ENCODE results near the gene MAT2A.
A peak's percentile ranks its signal among the peaks of the same experiment; 100 is the strongest.
"Not testable (repeated sequence)": the region's sequence is repeated elsewhere in the genome, so short reads cannot be mapped to it uniquely, and the experiment has no call there.

MAT2A gene

GRCh38 chr2:85536479-85536878, 2.5 kb upstream of the MAT2A start:
- Histone ChIP-seq H3K9ac (ENCODE audit: low read depth, low read length) (peak overlapping the region; percentile 93; the same call in 1 of the 2 replicates), H3K36me3 (ENCODE audit: insufficient read depth, low read length) (peaks cover 11% of the 10 kb centered on the region), H3K4me1 (ENCODE audit: insufficient read depth, low read length) (peaks cover 15% of the 10 kb centered on the region), H3K9me3 (ENCODE audit: control insufficient read depth, insufficient read depth, low read length) (no peaks in the 10 kb centered on the region)

DNA sequence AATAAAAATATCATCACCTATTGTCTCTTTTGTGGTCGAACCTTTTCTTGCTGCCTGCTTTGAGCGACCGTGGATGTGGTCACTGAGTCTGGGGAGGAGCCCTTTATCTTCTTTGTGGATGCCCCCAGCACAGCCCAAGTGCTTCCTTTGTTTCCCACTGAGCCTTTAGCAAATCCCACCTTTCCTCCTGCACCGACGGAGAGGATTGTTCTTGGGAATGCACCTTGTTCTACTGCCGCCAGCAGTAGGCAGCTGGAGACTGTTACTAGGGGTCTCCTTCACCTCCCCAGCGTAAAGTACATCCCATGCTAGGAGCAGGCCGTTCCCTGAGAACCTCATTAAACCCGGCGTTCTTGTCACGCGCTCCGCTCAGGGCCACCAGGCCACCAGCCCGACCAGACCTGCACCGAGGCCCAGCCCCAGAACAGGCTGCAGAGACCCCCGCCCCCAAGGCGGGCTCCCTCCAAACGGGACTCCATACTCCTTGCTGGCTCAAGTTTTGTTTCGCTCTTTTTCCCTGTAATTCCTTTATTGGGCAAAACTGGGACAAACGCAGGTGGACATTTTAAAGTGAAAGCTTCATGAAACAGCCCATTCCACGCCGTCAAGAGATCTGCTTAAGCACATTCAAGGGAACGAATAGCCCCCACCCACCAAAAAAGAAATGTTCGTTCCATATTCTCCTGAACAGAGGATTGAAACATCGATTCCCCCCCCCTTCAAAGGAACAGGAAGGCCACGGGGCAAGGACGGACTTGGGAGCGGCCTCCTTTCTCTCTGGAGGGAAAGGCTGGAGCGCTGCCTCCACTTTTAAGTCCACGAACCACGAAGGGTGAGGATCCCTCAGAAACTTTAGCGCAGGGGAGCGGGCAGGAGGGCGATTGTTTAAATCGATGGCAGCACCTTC, 1.1 kb upstream of the MAT2A start:
- Histone ChIP-seq H3K36me3 (ENCODE audit: insufficient read depth, low read length) (peaks cover 25% of the 10 kb centered on the region), H3K9me3 (ENCODE audit: control insufficient read depth, insufficient read depth, low read length) (no peaks in the 10 kb centered on the region), H3K9ac (ENCODE audit: low read depth, low read length) (peak overlapping the region; percentile 93), H3K4me1 (ENCODE audit: insufficient read depth, low read length) (peaks cover 18% of the 10 kb centered on the region)

DNA sequence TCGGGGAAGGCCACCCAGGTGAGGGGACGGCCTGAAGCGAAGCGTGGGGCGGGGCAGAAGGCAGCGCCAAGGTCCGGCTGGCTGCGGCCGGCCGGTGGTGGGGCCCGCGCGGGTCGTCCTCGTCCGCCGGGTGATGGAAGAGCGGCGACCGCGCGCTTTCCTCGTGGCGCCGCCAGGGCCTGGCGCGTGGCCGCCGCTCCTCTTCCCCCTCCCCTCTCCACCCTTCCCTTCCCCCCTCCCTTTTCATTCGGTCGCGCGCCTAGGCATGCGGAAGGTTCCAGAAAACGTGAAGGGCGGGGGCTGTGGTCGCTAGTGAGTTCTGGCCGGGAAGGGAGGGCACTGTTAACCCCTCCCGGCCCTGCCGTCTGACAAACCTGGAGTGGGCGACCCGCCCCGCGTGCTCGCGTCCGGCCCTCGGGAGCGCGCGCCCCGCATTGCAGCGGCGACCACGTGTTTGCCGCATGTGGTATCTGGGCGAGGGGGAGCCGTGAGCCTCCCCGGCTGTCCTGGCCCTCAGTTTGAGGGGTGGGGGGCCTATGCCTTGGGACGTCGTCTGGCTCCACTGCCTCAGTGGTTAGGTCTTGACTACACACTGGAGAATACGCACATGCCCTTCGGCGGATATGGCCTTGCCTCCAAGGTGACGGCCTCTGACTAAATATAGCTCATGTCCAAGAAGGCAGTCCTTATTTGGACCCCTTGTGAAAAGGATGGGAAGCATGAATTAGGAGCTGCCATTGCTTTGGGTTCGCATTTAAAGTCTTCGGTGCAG, 579 bp downstream of the MAT2A start:
- no peaks in the 10 kb centered on the region for H3K9me3 ChIP-seq (ENCODE audit: control insufficient read depth, insufficient read depth, low read length)
- peaks cover 18% of the 10 kb centered on the region for H3K4me1 ChIP-seq (ENCODE audit: insufficient read depth, low read length)
- peaks cover 35% of the 10 kb centered on the region for H3K36me3 ChIP-seq (ENCODE audit: insufficient read depth, low read length)
- H3K9ac ChIP-seq (ENCODE audit: low read depth, low read length), result peak overlapping the region; percentile 93

DNA sequence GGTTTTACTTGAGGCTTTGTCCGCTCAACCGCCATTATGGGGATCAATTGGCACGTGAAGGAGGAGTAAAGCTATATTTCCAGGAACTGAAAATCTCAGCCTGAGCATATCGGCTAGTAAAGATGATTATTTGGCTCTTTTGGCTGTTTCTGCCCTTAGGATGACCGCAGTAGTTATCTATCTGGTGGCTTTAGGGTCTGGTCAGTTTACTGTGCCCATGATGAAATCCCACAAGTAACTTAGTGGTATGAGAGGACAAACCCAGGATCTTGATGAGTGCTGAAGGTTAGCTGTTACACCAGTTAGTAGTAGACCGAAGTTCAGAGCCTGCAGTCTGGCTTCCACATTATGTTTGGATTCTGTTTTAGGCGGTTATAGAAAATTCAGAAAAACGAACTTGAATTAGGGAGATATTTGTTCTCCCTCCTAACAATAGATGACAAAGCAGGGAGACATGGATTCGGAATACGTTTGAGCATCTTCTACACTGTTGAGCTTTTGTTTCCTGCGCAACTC, 1.2 kb downstream of the MAT2A start:
- H3K4me1 ChIP-seq (ENCODE audit: insufficient read depth, low read length), result peaks cover 18% of the 10 kb centered on the region
- H3K9me3 ChIP-seq (ENCODE audit: control insufficient read depth, insufficient read depth, low read length), result no peaks in the 10 kb centered on the region
- H3K9ac ChIP-seq (ENCODE audit: low read depth, low read length), result peak overlapping the region; percentile 93
- H3K36me3 ChIP-seq (ENCODE audit: insufficient read depth, low read length), result peaks cover 39% of the 10 kb centered on the region

- Histone ChIP-seq H3K4me1 (ENCODE audit: insufficient read depth, low read length) (peaks cover 18% of the 10 kb centered on the region), H3K9ac (ENCODE audit: low read depth, low read length) (peak overlapping the region; percentile 93), H3K36me3 (ENCODE audit: insufficient read depth, low read length) (peaks cover 43% of the 10 kb centered on the region), H3K9me3 (ENCODE audit: control insufficient read depth, insufficient read depth, low read length) (no peaks in the 10 kb centered on the region)
Observed at GRCh38 chr2:85541262-85541661, 2.3 kb downstream of the MAT2A start.

GRCh38 chr2:85541753-85542457, 2.9 kb downstream of the MAT2A start:
- H3K9ac ChIP-seq (ENCODE audit: low read depth, low read length), result no peak overlapping the region
- peaks cover 43% of the 10 kb centered on the region for H3K36me3 ChIP-seq (ENCODE audit: insufficient read depth, low read length)
- H3K9me3 ChIP-seq (ENCODE audit: control insufficient read depth, insufficient read depth, low read length), result no peaks in the 10 kb centered on the region
- H3K4me1 ChIP-seq (ENCODE audit: insufficient read depth, low read length), result peaks cover 12% of the 10 kb centered on the region

GRCh38 chr2:85542777-85543176, 3.8 kb downstream of the MAT2A start:
- no peak overlapping the region for H3K9ac ChIP-seq (ENCODE audit: low read depth, low read length)
- no peaks in the 10 kb centered on the region for H3K9me3 ChIP-seq (ENCODE audit: control insufficient read depth, insufficient read depth, low read length)
- peaks cover 43% of the 10 kb centered on the region for H3K36me3 ChIP-seq (ENCODE audit: insufficient read depth, low read length)
- H3K4me1 ChIP-seq (ENCODE audit: insufficient read depth, low read length), result peaks cover 9% of the 10 kb centered on the region

DNA sequence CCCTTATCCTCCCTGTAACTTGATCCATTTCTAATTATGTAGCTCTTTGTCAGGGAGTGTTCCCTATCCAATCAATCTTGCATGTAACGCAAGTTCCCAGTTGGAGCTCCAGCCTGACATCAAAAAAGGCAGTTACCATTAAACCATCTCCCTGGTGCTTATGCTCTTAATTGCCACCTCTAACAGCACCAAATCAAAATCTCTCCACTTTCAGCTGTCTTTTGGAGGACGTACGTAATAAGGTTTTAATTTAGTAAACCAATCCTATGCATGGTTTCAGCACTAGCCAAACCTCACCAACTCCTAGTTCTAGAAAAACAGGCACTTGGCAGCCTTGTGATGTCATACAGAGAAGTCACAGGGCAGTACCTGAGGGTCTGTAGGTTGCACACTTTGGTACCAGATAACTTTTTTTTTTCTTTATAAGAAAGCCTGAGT, 5.3 kb downstream of the MAT2A start:
- H3K4me1 ChIP-seq (ENCODE audit: insufficient read depth, low read length); H3K9ac ChIP-seq (ENCODE audit: low read depth, low read length); H3K9me3 ChIP-seq (ENCODE audit: control insufficient read depth, insufficient read depth, low read length): not testable (repeated sequence)
- H3K36me3 ChIP-seq (ENCODE audit: insufficient read depth, low read length), result peaks cover 46% of the 10 kb centered on the region

- H3K9me3 ChIP-seq (ENCODE audit: control insufficient read depth, insufficient read depth, low read length); H3K9ac ChIP-seq (ENCODE audit: low read depth, low read length); H3K4me1 ChIP-seq (ENCODE audit: insufficient read depth, low read length): not testable (repeated sequence)
- H3K36me3 ChIP-seq (ENCODE audit: insufficient read depth, low read length), result peaks cover 45% of the 10 kb centered on the region
Observed at GRCh38 chr2:85544915-85545779, 6.2 kb downstream of the MAT2A start.

DNA sequence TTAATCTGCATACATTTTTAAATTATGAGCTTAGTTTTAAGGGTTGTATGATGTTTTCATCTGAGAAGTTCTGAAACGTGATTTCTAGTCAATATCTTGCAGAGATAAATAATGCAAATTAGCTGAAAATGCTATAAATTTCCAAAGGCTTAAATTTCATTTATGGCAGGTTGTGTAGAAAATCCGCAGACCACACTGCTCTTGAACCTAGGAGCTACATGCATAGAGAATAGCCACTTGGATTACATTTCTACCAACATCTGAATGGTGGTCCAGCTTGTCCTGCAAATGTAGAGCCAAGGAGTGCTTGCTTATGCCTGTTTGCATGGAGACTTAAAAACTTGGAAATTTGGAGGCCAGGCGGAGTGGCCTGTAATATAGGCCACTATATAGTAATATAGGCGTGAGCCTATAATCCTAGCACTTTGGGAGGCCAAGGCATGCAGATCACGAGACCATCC, 6.8 kb downstream of the MAT2A start:
- Histone ChIP-seq H3K4me1 (ENCODE audit: insufficient read depth, low read length) (peaks cover 9% of the 10 kb centered on the region), H3K36me3 (ENCODE audit: insufficient read depth, low read length) (peaks cover 47% of the 10 kb centered on the region), H3K9ac (ENCODE audit: low read depth, low read length) (no peak overlapping the region), H3K9me3 (ENCODE audit: control insufficient read depth, insufficient read depth, low read length) (no peaks in the 10 kb centered on the region)

- no peak overlapping the region for H3K9ac ChIP-seq (ENCODE audit: low read depth, low read length)
- H3K9me3 ChIP-seq (ENCODE audit: control insufficient read depth, insufficient read depth, low read length), result no peaks in the 10 kb centered on the region
- no peaks in the 10 kb centered on the region for H3K4me1 ChIP-seq (ENCODE audit: insufficient read depth, low read length)
- H3K36me3 ChIP-seq (ENCODE audit: insufficient read depth, low read length), result peaks cover 43% of the 10 kb centered on the region
Observed at GRCh38 chr2:85547089-85547858, 8.3 kb downstream of the MAT2A start.

- Histone ChIP-seq H3K9ac (ENCODE audit: low read depth, low read length) (no peak overlapping the region), H3K4me1 (ENCODE audit: insufficient read depth, low read length) (no peaks in the 10 kb centered on the region), H3K9me3 (ENCODE audit: control insufficient read depth, insufficient read depth, low read length) (no peaks in the 10 kb centered on the region), H3K36me3 (ENCODE audit: insufficient read depth, low read length) (peaks cover 42% of the 10 kb centered on the region)
Observed at GRCh38 chr2:85547859-85548607, 9.1 kb downstream of the MAT2A start.
